DMS153 treated with DMSO at 0.1 percent for 48 hours (cell line): ENCODE measurements around the gene MACO1.
A peak's percentile ranks its signal among the peaks of the same experiment; 100 is the strongest.

Source experiments
- DNase-seq: peaks from one replicate; lab custom pipeline; 2025; ENCODE audit not compliant: unreplicated experiment; lab: John Stamatoyannopoulos, UW

The MACO1 gene

DNA sequence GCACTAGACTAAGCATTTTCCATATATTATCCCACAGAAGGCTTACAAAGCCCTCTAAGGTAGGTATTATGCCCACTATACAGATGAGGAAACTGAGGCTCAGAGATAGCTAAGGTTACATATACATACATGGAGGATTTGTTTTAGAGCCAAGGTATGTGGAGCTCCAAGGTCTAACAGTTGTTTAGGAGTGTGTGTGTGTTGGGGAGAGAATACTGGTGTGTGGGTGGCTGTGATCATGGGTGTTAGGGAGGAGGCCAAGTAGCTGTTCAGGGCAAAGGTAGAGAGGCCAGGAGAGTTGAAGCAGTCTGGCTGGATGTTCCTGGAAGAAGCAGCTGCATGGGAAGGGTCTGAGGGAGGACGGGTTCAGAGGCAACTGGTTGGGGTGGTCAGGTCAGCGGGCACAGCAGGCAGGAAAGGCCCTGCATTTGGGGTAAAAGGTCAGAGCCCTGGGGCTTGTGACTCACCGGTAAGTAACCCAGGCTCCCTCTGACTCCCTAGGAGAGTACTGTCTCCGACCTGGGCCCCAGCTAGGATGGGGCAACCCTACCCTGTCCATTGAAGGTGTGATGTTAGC, 107.6 kb downstream of the MACO1 start:
- no peak for DNase-seq

- no peak for DNase-seq
These were observed 110.1 kb downstream of the MACO1 start for GRCh38 chr1:25540750-25541342.

DNA sequence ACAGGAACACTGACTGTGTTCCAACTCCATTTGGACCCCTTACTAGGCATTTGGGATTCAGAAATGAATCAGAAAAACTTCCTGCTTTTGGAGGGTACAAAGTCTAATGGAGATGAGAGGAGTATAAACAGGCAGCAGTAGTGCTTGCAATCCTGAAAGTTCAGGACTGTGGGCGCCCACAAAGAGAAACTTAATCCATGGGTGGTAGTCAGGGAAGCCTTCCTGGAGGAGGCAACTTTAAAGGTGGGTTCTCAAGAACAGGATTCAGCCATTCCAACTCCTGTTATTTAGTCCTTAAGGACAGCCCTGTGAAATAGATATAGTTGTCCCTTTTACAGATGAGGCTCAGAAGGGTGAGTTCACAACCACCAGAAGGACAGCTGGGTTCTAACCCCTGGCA, 110.7 kb downstream of the MACO1 start:
- DNase-seq = no peak

DNA sequence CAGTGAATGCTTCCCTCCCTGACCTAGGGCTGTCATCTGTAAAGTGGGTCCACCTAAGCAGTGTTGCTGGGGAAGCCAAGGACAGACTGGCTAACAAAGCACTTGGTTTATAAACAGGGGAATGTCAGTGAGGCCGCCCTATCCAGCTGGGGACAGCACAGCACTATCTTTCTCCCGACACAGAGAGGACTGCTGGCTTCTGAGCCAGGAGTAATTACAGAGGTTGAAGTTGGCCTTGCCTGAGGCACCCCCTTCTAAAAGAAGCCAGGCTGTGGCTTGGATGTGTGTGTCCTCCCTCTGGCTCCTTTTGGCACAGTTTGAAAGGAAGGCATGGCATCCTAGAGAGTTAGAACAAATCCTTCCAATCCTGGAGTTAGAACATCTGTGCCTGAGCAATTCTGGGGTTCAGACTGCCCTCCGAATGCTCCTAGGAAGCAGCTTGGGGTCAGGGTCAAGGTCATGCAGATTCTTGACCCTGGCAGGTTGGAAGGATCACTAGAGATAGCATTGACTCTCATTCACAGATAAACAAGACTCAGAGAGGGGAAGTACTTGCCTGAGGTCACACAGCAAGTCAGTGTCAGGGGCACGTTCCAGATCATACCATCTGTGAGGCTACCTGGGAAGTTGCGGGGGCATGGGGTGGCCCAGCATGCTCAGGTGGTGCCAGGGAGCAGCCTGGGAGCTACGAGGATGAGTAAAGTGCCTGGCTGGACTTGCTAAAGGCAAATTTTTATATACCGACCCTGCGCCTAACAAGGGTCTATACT, 111.4 kb downstream of the MACO1 start:
- no peak for DNase-seq

DNA sequence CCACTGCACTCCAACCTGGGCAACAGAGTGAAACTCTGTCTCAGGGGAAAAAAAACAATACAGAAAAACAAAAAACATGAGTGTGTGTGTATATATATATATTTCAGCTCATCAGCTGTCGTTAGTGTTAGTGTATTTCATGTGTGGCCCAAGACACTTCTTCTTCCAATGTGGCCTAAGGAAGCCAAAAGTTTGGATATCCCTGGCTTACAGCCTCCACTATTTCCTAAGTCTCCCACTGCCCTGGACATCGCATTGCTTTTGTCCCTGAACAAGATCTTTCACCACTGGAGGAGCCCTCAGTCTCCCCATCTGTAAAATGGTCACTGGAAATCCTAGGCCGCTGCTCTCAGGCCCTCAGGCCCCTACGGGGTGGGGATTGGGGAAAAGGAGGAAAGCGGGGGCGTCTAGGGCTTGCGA, 112.3 kb downstream of the MACO1 start:
- no peak for DNase-seq

- peak; percentile 49 for DNase-seq
These were observed 112.9 kb downstream of the MACO1 start, which contains the start of gene LDLRAP1 for GRCh38 chr1:25543425-25544242. Gene LDLRAP1, plus strand, starts transcription at chr1:25543606. Its CDS starts 93 bp downstream, at chr1:25543699.

GRCh38 chr1:25544243-25544764, 113.6 kb downstream of the MACO1 start:
- DNase-seq = peak; percentile 7

- DNase-seq = no peak
These were observed 114.1 kb downstream of the MACO1 start for GRCh38 chr1:25544819-25545218.

- DNase-seq = no peak
These were observed 115.1 kb downstream of the MACO1 start for GRCh38 chr1:25545767-25546166.

DNA sequence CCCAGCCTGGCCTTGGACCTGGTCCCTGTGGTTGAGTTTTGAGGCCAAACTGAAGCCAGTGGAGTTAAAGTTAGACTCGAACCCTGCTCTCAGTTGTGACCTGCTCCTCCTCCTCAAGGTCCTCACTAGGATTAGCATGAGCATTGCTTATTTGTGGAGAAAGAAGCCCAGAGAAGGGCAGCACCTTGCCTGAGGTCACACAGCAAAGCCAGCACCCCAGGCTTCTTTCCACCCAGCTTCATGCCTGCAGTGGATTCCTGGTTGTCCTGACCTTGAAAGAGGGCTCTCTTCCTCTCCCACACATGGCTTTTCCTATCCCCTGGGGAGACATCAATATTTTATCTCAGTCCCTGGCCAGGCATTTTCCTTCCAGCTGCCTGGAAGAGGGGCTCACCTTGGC, 115.5 kb downstream of the MACO1 start:
- DNase-seq = no peak

DNA sequence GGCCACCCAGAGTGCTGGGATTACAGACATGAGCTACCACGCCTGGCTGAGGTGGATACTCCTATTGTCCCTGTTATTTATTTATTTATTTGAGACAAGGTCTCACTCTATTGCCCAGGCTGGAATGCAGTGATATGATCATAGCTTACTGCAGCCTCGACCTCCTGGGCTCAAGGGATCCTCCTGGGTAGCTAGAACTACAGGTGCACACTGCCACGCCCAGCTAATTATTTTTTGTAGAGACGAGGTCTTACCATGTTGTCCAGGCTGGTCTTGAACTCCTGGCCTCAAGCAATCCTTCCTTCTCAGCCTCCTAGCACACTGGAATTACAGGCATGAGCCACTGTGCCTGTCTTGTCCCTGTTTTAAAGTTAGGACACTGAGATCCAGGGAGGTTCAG, 117.9 kb downstream of the MACO1 start:
- DNase-seq = no peak

DNA sequence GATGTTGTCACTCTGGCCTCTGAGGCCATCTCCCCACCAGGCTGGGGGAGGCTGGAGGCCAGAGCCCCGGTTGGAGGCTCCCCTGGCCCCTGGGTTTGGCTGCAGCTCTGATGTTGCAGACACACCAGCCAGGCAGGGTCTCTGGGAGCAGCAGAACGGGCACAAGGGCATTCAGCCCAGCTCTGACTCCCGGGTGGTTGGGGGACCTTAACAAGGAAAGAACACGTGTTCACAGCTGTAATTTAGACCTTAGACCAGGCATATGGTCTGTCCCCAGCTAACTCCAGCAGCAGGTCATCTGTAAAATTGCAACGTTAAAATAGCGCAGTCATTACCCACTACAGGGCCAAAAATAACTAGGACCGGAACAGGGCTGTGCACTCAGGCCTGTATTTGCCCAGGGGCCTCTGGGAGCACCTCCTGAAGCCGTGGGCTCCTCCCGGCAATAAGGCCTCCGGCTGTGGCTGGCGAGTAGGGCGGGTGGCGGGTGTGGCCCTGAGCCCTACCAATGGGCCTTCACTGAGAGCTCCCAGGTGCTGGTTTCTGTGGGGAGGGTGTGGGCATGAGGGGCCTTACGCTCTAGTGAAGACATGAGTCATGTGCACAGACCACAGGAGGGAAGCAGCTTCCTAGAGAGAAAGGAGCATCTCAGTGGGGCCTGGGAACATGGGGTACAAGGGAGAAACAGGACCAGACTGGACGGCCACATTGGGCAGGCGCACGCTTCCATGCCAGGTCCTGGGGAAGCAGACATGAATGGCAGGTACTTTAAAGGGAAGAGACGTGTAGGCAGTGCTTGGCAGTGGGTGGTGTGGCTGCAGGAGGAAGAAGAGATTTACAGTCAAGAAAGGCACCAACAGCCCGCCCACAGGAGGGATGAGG, 118.8 kb downstream of the MACO1 start:
- DNase-seq = no peak
